ENCODE results near the gene RBM6. TPM values are rescaled to one million over a fixed set of nuclear protein-coding genes. Genes with fewer than 3 reads are reported as not detected.
"Not testable (repeated sequence)": the region's sequence is repeated elsewhere in the genome, so short reads cannot be mapped to it uniquely, and the experiment has no call there.

RBM6 gene
- polyA plus RNA-seq, 2 donors, result 36.5 to 101 TPM

DNA sequence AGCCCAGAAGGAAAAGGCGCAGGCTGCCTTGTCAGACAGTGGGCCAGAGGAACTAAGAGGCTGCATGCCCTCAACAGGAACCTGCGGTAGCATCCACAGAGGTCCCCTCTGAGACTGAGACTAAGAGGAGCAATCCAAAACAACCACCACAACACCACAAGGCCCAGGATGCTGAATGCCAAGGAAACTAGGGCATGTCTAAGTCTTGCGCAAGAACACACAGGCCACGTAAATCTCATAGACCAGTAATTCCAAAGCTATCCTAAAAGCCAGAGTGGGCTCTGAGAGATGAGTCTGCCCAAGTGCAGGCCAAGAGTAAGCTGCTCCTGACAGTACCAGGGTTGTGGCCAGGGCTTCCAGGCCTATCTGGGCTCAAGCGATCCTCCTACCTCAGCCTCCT, 23.3 kb upstream of the RBM6 start:
- no peak overlapping the region for H3K27ac ChIP-seq (ENCODE audit: low read depth in 2 of 2, low read length in 1 of 2)
- no peaks in the 10 kb centered on the region for H3K9me3 ChIP-seq (ENCODE audit: control insufficient read depth in 2 of 2, insufficient read depth in 1 of 2, low read depth in 1 of 2, low read length in 1 of 2)
- H3K4me1 ChIP-seq (ENCODE audit: control insufficient read depth in 2 of 2, insufficient read depth in 2 of 2, low read length in 1 of 2), result peaks cover 0 to 2% of the 10 kb centered on the region in 2 donors
- peaks cover 5% of the 10 kb centered on the region in 2 donors for H3K36me3 ChIP-seq (ENCODE audit: control insufficient read depth in 2 of 2, insufficient read depth in 2 of 2, low read length in 1 of 2)
- H3K4me3 ChIP-seq (ENCODE audit: low read depth in 1 of 2, low read length in 2 of 2), result no peak overlapping the region
- WGBS, 2 donors, result 87 to 89% methylated on average over 5 of the region's 5 CpGs
- H3K27me3 ChIP-seq (ENCODE audit: control insufficient read depth in 1 of 2, insufficient read depth in 2 of 2, low read length in 2 of 2), result no peaks in the 10 kb centered on the region

DNA sequence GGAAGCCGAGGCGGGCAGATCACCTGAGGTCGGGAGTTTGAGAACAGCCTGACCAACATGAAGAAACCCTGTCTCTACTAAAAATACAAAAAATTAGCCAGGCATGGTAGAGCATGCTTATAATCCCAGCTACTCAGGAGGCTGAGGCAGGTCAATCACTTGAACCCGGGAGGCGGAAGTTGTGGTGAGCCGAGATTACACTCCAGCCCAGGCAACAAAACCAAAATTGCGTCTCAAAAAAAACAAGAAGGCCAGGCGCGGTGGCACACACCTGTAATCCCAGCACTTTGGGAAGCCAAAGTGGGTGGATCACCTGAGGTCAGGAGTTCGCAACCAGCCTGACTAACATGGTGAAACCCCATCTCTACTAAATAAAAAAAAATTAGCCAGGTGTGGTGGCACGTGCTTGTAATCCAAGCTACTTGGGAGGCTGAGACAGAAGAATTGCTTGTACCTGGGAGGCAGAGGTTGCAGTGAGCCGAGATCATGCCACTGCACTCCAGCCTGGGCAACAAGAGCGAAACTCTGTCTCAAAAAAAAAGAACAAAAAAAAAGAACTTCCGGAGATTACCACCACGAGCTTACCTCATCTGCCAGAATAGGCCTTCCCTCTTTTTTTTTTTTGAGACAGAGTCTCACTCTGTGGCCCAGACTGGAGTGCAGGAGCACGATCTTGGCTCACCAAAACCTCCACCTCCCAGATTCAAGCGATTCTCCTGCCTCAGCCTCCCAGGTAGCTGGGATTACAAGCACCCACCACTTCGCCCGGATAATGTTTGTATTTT, 22.0 kb upstream of the RBM6 start:
- not testable (repeated sequence) for H3K9me3 ChIP-seq (ENCODE audit: control insufficient read depth in 2 of 2, insufficient read depth in 1 of 2, low read depth in 1 of 2, low read length in 1 of 2); H3K36me3 ChIP-seq (ENCODE audit: control insufficient read depth in 2 of 2, insufficient read depth in 2 of 2, low read length in 1 of 2); H3K27ac ChIP-seq (ENCODE audit: low read depth in 2 of 2, low read length in 1 of 2); H3K4me3 ChIP-seq (ENCODE audit: low read depth in 1 of 2, low read length in 2 of 2); H3K27me3 ChIP-seq (ENCODE audit: control insufficient read depth in 1 of 2, insufficient read depth in 2 of 2, low read length in 2 of 2); H3K4me1 ChIP-seq (ENCODE audit: control insufficient read depth in 2 of 2, insufficient read depth in 2 of 2, low read length in 1 of 2)
- 92% methylated on average over 19 of the region's 19 CpGs for WGBS, 2 donors

DNA sequence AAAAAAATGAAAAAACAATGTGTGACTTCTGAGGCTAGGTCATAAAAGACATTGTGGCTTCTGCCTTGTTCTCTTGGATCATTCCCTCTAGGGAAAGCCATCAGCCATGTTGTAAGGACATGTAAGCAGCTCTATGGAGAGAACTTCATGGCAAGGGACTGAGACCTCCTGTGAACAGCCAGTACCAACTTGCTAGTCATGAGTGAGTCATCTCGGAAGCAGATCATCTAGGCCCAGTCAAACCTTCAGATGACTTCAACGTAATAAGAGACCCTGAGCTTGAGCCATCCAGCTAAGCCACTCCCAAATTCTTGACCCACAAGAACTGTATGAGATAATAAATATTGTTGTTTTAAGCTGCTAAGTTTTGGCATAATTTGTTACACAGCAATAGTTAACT, 15.3 kb upstream of the RBM6 start:
- H3K36me3 ChIP-seq (ENCODE audit: control insufficient read depth in 2 of 2, insufficient read depth in 2 of 2, low read length in 1 of 2), result no peaks in the 10 kb centered on the region
- 48 to 59% methylated on average over 2 of the region's 2 CpGs for WGBS, 2 donors

DNA sequence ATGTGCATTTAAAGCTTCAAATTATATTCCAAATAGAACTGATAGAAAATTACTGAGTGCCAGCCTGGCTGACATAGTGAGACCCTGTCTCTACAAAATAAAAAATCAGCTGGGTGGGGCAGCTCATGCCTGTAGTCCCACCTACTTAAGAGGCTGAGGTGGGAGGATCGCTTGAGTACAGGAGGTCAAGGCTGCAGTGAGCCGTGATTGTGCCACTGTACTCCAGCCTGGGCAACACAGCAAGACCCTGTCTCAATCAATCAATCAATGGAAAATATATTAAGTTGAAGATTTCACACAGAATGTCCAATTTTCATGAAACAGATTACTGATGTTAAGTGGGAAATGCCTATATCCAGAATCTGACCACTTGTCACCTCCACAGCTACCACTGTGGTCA, 14.5 kb upstream of the RBM6 start:
- peaks cover 0 to 5% of the 10 kb centered on the region in 2 donors for H3K4me1 ChIP-seq (ENCODE audit: control insufficient read depth in 2 of 2, insufficient read depth in 2 of 2, low read length in 1 of 2)
- WGBS, 2 donors, result 77 to 91% methylated on average over 2 of the region's 2 CpGs
- H3K4me3 ChIP-seq (ENCODE audit: low read depth in 1 of 2, low read length in 2 of 2), result no peak overlapping the region
- H3K27ac ChIP-seq (ENCODE audit: low read depth in 2 of 2, low read length in 1 of 2), result no peak overlapping the region
- no peaks in the 10 kb centered on the region for H3K36me3 ChIP-seq (ENCODE audit: control insufficient read depth in 2 of 2, insufficient read depth in 2 of 2, low read length in 1 of 2)
- H3K9me3 ChIP-seq (ENCODE audit: control insufficient read depth in 2 of 2, insufficient read depth in 1 of 2, low read depth in 1 of 2, low read length in 1 of 2), result no peaks in the 10 kb centered on the region
- H3K27me3 ChIP-seq (ENCODE audit: control insufficient read depth in 1 of 2, insufficient read depth in 2 of 2, low read length in 2 of 2), result no peaks in the 10 kb centered on the region

More for the DNA sequence above, 15.3 kb upstream of the RBM6 start:
- Histone ChIP-seq H3K4me1 (ENCODE audit: control insufficient read depth in 2 of 2, insufficient read depth in 2 of 2, low read length in 1 of 2) (peaks cover 0 to 5% of the 10 kb centered on the region in 2 donors), H3K27ac (ENCODE audit: low read depth in 2 of 2, low read length in 1 of 2) (no peak overlapping the region), H3K9me3 (ENCODE audit: control insufficient read depth in 2 of 2, insufficient read depth in 1 of 2, low read depth in 1 of 2, low read length in 1 of 2) (no peaks in the 10 kb centered on the region), H3K4me3 (ENCODE audit: low read depth in 1 of 2, low read length in 2 of 2) (no peak overlapping the region), H3K27me3 (ENCODE audit: control insufficient read depth in 1 of 2, insufficient read depth in 2 of 2, low read length in 2 of 2) (no peaks in the 10 kb centered on the region)

DNA sequence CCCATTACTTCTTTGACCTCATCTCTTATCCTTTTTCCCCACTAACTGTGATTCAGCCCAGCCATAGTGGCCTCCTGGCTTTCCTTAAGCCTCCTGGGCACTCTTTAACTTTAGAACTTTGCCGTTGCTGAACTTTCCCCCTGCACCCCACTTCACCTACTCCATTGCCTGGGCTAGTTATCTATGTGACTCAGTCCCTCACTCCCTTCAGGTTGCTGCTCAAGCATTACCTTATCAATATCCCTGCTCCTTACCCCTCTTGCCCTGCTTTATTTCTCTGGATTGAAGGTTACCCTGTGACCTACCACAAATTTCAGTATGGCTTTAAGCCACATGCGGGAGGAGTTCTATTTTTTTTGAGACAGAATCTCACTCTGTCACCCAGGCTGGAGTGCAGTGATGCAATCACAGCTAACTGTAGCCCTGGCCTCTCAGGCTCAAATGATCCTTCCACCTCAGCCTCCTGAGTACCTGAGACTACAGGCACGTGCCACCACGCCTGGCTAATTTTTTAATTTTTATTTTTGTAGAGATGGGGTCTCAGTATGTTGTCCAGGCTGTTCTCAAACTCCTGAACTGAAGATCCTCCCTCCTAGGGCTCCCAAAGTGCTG, 13.7 kb upstream of the RBM6 start:
- 89 to 92% methylated on average over 4 of the region's 4 CpGs for WGBS, 2 donors
- no peak overlapping the region for H3K27ac ChIP-seq (ENCODE audit: low read depth in 2 of 2, low read length in 1 of 2)
- H3K36me3 ChIP-seq (ENCODE audit: control insufficient read depth in 2 of 2, insufficient read depth in 2 of 2, low read length in 1 of 2), result no peaks in the 10 kb centered on the region
- no peak overlapping the region for H3K4me3 ChIP-seq (ENCODE audit: low read depth in 1 of 2, low read length in 2 of 2)
- no peaks in the 10 kb centered on the region for H3K27me3 ChIP-seq (ENCODE audit: control insufficient read depth in 1 of 2, insufficient read depth in 2 of 2, low read length in 2 of 2)
- H3K4me1 ChIP-seq (ENCODE audit: control insufficient read depth in 2 of 2, insufficient read depth in 2 of 2, low read length in 1 of 2), result peaks cover 0 to 5% of the 10 kb centered on the region in 2 donors
- H3K9me3 ChIP-seq (ENCODE audit: control insufficient read depth in 2 of 2, insufficient read depth in 1 of 2, low read depth in 1 of 2, low read length in 1 of 2), result no peaks in the 10 kb centered on the region

DNA sequence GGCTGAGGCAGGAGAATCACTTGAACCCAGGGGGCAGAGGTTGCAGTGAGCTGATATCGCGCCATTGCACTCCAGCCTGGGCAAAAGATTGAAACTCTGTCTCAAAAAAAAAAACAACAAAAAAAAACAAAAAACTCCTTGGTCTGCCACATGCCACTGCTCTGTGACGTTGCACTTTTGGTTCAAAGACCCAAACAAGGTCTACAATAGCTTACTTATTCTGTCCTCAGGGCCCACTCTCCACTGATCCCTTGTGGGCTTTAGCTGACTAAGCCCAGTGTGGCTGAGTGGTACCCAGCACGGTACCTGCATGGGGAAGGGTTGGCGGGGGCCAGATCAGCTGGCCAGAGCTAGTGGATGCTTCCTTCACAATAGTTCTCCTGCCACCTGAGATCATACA, 12.2 kb upstream of the RBM6 start:
- whole genome bisulfite sequencing, 2 donors, result 85 to 94% methylated on average over 5 of the region's 5 CpGs
- Histone ChIP-seq H3K4me1 (ENCODE audit: control insufficient read depth in 2 of 2, insufficient read depth in 2 of 2, low read length in 1 of 2) (peaks cover 0 to 5% of the 10 kb centered on the region in 2 donors), H3K9me3 (ENCODE audit: control insufficient read depth in 2 of 2, insufficient read depth in 1 of 2, low read depth in 1 of 2, low read length in 1 of 2) (no peaks in the 10 kb centered on the region), H3K27me3 (ENCODE audit: control insufficient read depth in 1 of 2, insufficient read depth in 2 of 2, low read length in 2 of 2) (no peaks in the 10 kb centered on the region), H3K27ac (ENCODE audit: low read depth in 2 of 2, low read length in 1 of 2) (no peak overlapping the region), H3K36me3 (ENCODE audit: control insufficient read depth in 2 of 2, insufficient read depth in 2 of 2, low read length in 1 of 2) (no peaks in the 10 kb centered on the region), H3K4me3 (ENCODE audit: low read depth in 1 of 2, low read length in 2 of 2) (no peak overlapping the region)

DNA sequence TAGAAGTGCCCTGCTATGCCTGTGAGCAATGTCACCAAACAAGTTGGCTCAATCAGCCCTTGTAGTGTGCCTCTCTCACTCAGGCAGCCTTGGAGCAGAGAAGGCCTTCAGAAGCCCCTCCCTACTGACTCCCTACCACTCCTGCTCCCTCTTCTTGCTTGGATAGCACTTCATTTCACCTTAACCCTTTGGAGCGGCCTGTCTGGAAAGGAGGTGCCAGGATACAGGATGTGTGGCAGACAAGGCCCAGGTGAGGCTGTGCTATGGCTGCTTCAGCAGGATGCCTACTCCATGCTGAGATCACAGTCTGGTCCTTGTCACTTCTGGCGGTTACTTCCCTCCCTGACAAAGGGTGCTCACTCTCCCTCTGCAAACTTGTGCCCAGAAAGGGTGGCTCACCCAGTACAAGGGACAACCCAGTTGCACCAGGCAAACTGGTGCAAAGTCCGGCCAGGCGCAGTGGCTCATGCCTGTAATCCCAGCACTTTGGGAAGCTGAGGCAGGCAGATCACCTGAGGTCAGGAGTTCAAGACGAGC, 11.4 kb upstream of the RBM6 start:
- Histone ChIP-seq H3K36me3 (ENCODE audit: control insufficient read depth in 2 of 2, insufficient read depth in 2 of 2, low read length in 1 of 2) (no peaks in the 10 kb centered on the region), H3K27ac (ENCODE audit: low read depth in 2 of 2, low read length in 1 of 2) (no peak overlapping the region), H3K27me3 (ENCODE audit: control insufficient read depth in 1 of 2, insufficient read depth in 2 of 2, low read length in 2 of 2) (no peaks in the 10 kb centered on the region), H3K4me1 (ENCODE audit: control insufficient read depth in 2 of 2, insufficient read depth in 2 of 2, low read length in 1 of 2) (peaks cover 0 to 5% of the 10 kb centered on the region in 2 donors), H3K4me3 (ENCODE audit: low read depth in 1 of 2, low read length in 2 of 2) (no peak overlapping the region), H3K9me3 (ENCODE audit: control insufficient read depth in 2 of 2, insufficient read depth in 1 of 2, low read depth in 1 of 2, low read length in 1 of 2) (no peaks in the 10 kb centered on the region)
- 70 to 75% methylated on average over 5 of the region's 5 CpGs for WGBS, 2 donors

DNA sequence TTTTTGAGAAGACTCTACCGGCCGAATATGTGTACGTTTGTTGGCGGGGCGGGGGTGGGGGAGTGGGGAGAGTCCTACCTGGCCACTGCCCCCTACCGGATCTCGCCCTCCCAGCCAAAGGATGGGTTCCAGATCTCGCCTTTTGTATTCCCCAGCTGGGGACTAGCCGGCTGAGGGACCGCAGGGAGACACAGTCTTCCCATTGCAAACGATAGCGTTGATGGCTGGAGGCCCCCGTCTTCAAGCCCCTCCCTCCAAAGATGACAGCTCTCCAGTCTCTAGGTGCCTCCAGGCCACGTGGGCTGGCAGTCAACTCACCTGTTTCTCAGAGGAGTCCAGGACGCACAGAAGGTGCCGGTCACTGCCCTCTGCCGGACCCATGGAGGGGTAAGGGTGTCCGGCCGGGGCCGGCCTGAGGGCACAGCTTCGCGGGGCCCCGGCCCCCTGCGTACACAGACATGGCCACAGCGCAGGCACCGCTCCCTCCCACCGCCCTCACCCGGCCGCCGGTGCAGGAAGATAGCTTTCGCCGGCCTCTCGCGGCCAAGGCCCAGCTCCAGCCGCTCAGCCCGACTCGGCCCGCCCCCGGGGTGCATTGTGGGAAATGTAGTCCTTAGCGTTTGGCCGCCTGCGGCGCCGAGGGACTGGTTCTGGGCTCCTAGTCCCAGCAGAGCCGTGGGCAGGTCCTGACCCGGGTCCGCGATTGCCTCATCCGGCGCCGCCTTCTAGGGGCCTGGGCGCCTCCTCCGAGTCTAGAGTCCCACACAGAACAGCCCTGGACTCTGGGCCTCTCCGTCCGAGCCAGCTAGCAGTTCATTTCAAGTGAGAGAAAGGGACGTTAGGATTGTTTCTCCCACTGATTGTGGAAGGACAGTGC, 10.4 kb upstream of the RBM6 start, which contains the start of gene MON1A:
TSS of gene MON1A (minus strand) at position 521 of the 877 bp plus-strand sequence. CDS start 16,465 bp downstream, outside the sequence.
- Histone ChIP-seq H3K27me3 (ENCODE audit: control insufficient read depth in 1 of 2, insufficient read depth in 2 of 2, low read length in 2 of 2) (no peaks in the 10 kb centered on the region), H3K4me3 (ENCODE audit: low read depth in 1 of 2, low read length in 2 of 2) (peak within 1 kb of the TSS; percentile 55 to 78), H3K4me1 (ENCODE audit: control insufficient read depth in 2 of 2, insufficient read depth in 2 of 2, low read length in 1 of 2) (peaks cover 0 to 5% of the 10 kb centered on the region in 2 donors), H3K27ac (ENCODE audit: low read depth in 2 of 2, low read length in 1 of 2) (peak within 1 kb of the TSS; percentile 76 to 89), H3K9me3 (ENCODE audit: control insufficient read depth in 2 of 2, insufficient read depth in 1 of 2, low read depth in 1 of 2, low read length in 1 of 2) (no peaks in the 10 kb centered on the region), H3K36me3 (ENCODE audit: control insufficient read depth in 2 of 2, insufficient read depth in 2 of 2, low read length in 1 of 2) (no peaks in the 10 kb centered on the region)
- WGBS, 2 donors, result 1 to 2% methylated on average over 51 to 56 of the region's 56 CpGs

DNA sequence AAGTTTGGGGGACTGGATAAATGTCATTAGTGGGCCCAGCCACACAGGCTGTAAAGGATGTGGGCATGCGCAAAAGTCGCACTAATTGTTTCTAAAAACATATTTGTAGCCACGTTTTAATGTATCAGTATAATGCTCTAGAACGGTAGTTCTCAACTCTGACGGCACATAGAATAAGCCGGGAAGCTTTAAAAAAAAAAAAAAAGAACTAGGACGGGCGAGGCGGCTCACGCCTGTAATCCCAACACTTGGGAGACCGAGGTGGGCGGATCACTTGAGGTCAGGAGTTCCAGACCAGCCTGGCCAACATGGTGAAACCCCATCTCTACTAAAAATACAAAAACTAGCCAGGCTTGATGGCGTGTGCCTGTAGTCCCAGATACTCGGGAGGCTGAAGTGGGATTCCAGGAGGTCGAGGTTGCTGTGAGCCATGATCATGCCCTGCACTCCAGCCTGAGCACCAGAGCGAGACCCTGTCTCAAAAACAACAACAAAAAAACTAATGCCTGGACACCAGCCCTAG, 9.7 kb upstream of the RBM6 start:
- peak overlapping the region; percentile 76 to 89 for H3K27ac ChIP-seq (ENCODE audit: low read depth in 2 of 2, low read length in 1 of 2)
- whole genome bisulfite sequencing, 2 donors, result 35 to 45% methylated on average over 16 of the region's 16 CpGs
- H3K4me3 ChIP-seq (ENCODE audit: low read depth in 1 of 2, low read length in 2 of 2), result peak overlapping the region; percentile 55 to 78
- no peaks in the 10 kb centered on the region for H3K27me3 ChIP-seq (ENCODE audit: control insufficient read depth in 1 of 2, insufficient read depth in 2 of 2, low read length in 2 of 2)
- H3K36me3 ChIP-seq (ENCODE audit: control insufficient read depth in 2 of 2, insufficient read depth in 2 of 2, low read length in 1 of 2), result no peaks in the 10 kb centered on the region
- H3K9me3 ChIP-seq (ENCODE audit: control insufficient read depth in 2 of 2, insufficient read depth in 1 of 2, low read depth in 1 of 2, low read length in 1 of 2), result no peaks in the 10 kb centered on the region
- H3K4me1 ChIP-seq (ENCODE audit: control insufficient read depth in 2 of 2, insufficient read depth in 2 of 2, low read length in 1 of 2), result peaks cover 0 to 5% of the 10 kb centered on the region in 2 donors

Measured in esophagus (tissue), 2 donors.